ENCODE data around the gene HLA-G. TPM values are rescaled to one million over a fixed set of nuclear protein-coding genes. Genes with fewer than 3 reads are reported as not detected.

The HLA-G gene
- total RNA-seq, 2 experiments from 2014 or later, result 2.7 to 2.9 TPM

DNA sequence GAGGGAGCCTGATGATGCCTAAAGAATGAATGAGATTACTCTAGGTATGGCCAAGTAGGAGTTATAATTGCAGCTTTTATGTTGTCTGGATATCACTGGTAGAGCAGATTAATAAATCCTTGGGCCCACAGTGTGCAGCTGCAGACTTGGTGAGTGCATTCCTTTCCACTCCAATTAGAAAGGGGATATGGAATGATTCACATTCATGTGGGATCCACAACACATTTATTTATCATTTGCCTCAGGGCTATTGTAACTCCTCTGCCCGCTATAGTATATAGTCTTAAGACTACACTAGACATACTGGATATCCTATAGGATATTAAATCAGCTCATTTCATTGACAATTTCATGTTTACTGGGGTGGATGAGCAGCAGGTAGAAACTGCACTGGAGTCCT is 11.6 kb upstream of the HLA-G start:
- Mint-ChIP-seq H3K9me3 (no peaks in the 10 kb centered on the region), H3K36me3 (ENCODE audit: low read depth) (no peaks in the 10 kb centered on the region), H3K4me1 (ENCODE audit: low read depth) (no peaks in the 10 kb centered on the region), H3K27me3 (peaks cover 29% of the 10 kb centered on the region), H3K4me3 (no peak overlapping the region), H3K27ac (no peak overlapping the region)
- no peaks in the 10 kb centered on the region for H3K9me3 ChIP-seq (ENCODE audit: control insufficient read depth in 1 of 2, insufficient read depth in 1 of 2, low read length in 2 of 2)
- no peaks in the 10 kb centered on the region for H3K4me1 ChIP-seq (ENCODE audit: insufficient read depth, low read length)
- H3K36me3 ChIP-seq (ENCODE audit: insufficient read depth, low read length), result no peaks in the 10 kb centered on the region
- peaks cover 2 to 6% of the 10 kb centered on the region in 2 experiments for H3K27me3 ChIP-seq (ENCODE audit: control insufficient read depth in 1 of 2, insufficient read depth in 2 of 2, low read length in 2 of 2)
- DNase-seq (no peak), ATAC-seq (ENCODE audit: poor library complexity) (no peak)
- ChIA-PET CTCF (no interaction called here), POLR2A (no interaction called here)
- intact Hi-C loops (cut with DNase I, micrococcal nuclease), result no loop called here
- no peak overlapping the region for H3K4me3 ChIP-seq (ENCODE audit: low read length)
- no peak overlapping the region for H3K27ac ChIP-seq (ENCODE audit: low read depth in 1 of 2, low read length in 2 of 2)
- TF ChIP-seq, protein P1, sequence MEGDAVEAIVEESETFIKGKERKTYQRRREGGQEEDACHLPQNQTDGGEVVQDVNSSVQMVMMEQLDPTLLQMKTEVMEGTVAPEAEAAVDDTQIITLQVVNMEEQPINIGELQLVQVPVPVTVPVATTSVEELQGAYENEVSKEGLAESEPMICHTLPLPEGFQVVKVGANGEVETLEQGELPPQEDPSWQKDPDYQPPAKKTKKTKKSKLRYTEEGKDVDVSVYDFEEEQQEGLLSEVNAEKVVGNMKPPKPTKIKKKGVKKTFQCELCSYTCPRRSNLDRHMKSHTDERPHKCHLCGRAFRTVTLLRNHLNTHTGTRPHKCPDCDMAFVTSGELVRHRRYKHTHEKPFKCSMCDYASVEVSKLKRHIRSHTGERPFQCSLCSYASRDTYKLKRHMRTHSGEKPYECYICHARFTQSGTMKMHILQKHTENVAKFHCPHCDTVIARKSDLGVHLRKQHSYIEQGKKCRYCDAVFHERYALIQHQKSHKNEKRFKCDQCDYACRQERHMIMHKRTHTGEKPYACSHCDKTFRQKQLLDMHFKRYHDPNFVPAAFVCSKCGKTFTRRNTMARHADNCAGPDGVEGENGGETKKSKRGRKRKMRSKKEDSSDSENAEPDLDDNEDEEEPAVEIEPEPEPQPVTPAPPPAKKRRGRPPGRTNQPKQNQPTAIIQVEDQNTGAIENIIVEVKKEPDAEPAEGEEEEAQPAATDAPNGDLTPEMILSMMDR (IDR thresholded peaks at IDR 0.05), result no peak

DNA sequence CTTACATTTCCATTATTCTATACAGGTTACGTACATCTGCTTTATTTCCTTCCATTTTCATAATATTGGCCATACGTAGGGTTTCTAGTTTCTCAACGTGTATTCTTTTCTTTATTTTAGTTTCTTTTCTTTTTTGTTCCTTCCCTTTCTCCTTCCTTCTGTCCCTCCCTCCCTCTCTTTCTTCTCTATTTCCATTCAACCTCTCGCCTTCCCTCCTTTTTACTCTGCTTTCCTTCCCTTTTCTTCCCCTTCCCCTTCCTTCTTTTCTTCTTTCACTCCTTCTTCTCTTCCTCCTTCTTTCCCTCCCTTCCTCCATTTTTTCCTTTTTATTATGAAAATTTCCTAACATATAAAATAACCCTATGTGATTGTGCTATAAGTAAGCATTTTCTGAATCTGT is 8.7 kb upstream of the HLA-G start:
- H3K9me3 ChIP-seq (ENCODE audit: control insufficient read depth in 1 of 2, insufficient read depth in 1 of 2, low read length in 2 of 2), result no peaks in the 10 kb centered on the region
- TF ChIP-seq, protein P1 (IDR thresholded peaks at IDR 0.05), result no peak
- no peaks in the 10 kb centered on the region for H3K36me3 ChIP-seq (ENCODE audit: insufficient read depth, low read length)
- H3K27ac Mint-ChIP-seq, result no peak overlapping the region
- H3K4me1 Mint-ChIP-seq (ENCODE audit: low read depth), result no peaks in the 10 kb centered on the region
- H3K27ac ChIP-seq (ENCODE audit: low read depth in 1 of 2, low read length in 2 of 2), result no peak overlapping the region
- ATAC-seq (ENCODE audit: poor library complexity), result no peak
- no peak overlapping the region for H3K4me3 Mint-ChIP-seq
- H3K4me1 ChIP-seq (ENCODE audit: insufficient read depth, low read length), result no peaks in the 10 kb centered on the region
- ChIA-PET POLR2A (no interaction called here), CTCF (no interaction called here)
- peaks cover 48% of the 10 kb centered on the region for H3K27me3 Mint-ChIP-seq
- intact Hi-C loops (cut with DNase I, micrococcal nuclease), result no loop called here
- no peaks in the 10 kb centered on the region for H3K36me3 Mint-ChIP-seq (ENCODE audit: low read depth)
- H3K9me3 Mint-ChIP-seq, result no peaks in the 10 kb centered on the region
- no peak overlapping the region for H3K4me3 ChIP-seq (ENCODE audit: low read length)
- peaks cover 2 to 13% of the 10 kb centered on the region in 2 experiments for H3K27me3 ChIP-seq (ENCODE audit: control insufficient read depth in 1 of 2, insufficient read depth in 2 of 2, low read length in 2 of 2)
- no peak for DNase-seq

DNA sequence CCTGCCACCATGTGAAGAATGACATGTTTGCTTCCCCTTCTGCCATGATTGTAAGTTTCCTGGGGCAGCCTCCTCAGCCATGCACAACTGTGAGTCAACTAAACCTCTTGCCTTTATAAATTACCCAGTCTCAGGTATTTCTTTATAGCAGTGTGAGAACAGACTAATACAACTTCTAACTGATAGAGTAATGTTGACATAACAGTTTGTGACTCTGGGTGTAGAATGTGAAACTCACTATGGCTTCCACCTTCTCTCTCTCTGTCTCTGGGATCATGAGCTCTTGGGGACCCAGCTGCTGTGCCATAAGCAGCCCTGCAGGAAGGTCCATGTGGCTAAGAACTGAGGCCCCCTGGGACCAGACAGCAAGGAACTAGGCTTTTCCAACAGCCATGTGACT is 3.5 kb upstream of the HLA-G start:
- H3K27ac ChIP-seq (ENCODE audit: low read depth in 1 of 2, low read length in 2 of 2), result no peak overlapping the region
- no peaks in the 10 kb centered on the region for H3K9me3 Mint-ChIP-seq
- H3K36me3 Mint-ChIP-seq (ENCODE audit: low read depth), result no peaks in the 10 kb centered on the region
- peaks cover 16% of the 10 kb centered on the region for H3K4me1 ChIP-seq (ENCODE audit: insufficient read depth, low read length)
- peaks cover 0 to 7% of the 10 kb centered on the region in 2 experiments for H3K9me3 ChIP-seq (ENCODE audit: control insufficient read depth in 1 of 2, insufficient read depth in 1 of 2, low read length in 2 of 2)
- H3K4me3 Mint-ChIP-seq, result no peak overlapping the region
- intact Hi-C loops (cut with DNase I, micrococcal nuclease), result loop anchor here in 1 of 2 experiments (5.0 kb wide), 1 partner anchor 57 kb away; no protein-coding TSS in a partner anchor
- DNase-seq (no peak), ATAC-seq (ENCODE audit: poor library complexity) (no peak)
- no peaks in the 10 kb centered on the region for H3K4me1 Mint-ChIP-seq (ENCODE audit: low read depth)
- no peaks in the 10 kb centered on the region for H3K36me3 ChIP-seq (ENCODE audit: insufficient read depth, low read length)
- H3K27ac Mint-ChIP-seq, result no peak overlapping the region
- POLR2A ChIA-PET, result no interaction called here
- H3K27me3 ChIP-seq (ENCODE audit: control insufficient read depth in 1 of 2, insufficient read depth in 2 of 2, low read length in 2 of 2), result peaks cover 25 to 31% of the 10 kb centered on the region in 2 experiments
- H3K27me3 Mint-ChIP-seq, result peaks cover 75% of the 10 kb centered on the region
- CTCF ChIA-PET, result no interaction called here
- TF ChIP-seq, protein P1 (IDR thresholded peaks at IDR 0.05), result no peak
- no peak overlapping the region for H3K4me3 ChIP-seq (ENCODE audit: low read length)
